Transverse colon (tissue), 4 donors: ENCODE results near the gene CCL17. TPM values are rescaled to one million over a fixed set of nuclear protein-coding genes. Genes with fewer than 3 reads are reported as not detected.

ENCODE experiments used
- DNase-seq: peaks from one replicate; pipeline ENCODE4 v3.0.0-alpha.2; 2019
- H3K27ac ChIP-seq, 4 donors: fragments of 200-600 bp; sonication (generic); 2 replicates each; pipeline ENCODE4 v1.5.1; 2016 to 2018; ENCODE audit warnings: inconsistent platforms in 4 of 4
- H3K27me3 ChIP-seq: fragments of 200-600 bp; sonication (generic); 2 replicates; pipeline ENCODE4 v1.5.1; 2017; ENCODE audit warnings: inconsistent platforms
- H3K36me3 ChIP-seq, 4 donors: fragments of 200-600 bp; sonication (generic); 2 replicates each; pipeline ENCODE4 v1.5.1; 2017 to 2019; ENCODE audit warnings: inconsistent platforms in 4 of 4
- H3K4me1 ChIP-seq, 4 donors: fragments of 200-600 bp; sonication (generic); 2 replicates each; pipeline ENCODE4 v1.5.1; 2017 to 2020; ENCODE audit warnings: inconsistent platforms in 4 of 4
- H3K4me3 ChIP-seq, 4 donors: fragments of 200-600 bp; sonication (generic); 1 replicate in 1 of 4; 2 replicates in 3 of 4; pipeline versions ENCODE4 v1.5.1 to v1.6.1; 2017 to 2019; ENCODE audit warnings: inconsistent platforms in 4 of 4
- H3K9me3 ChIP-seq, 2 donors: fragments of 200-600 bp; sonication (generic); 2 replicates each; pipeline ENCODE4 v1.5.1; 2017 to 2019; ENCODE audit warnings: inconsistent platforms in 2 of 2
- EP300 ChIP-seq: sonication (generic); formaldehyde crosslinking; IDR thresholded peaks from one replicate; pipeline ENCODE4 v1.6.1; 2017; ENCODE audit warnings: antibody characterized with exemption, low read depth
- POLR2A ChIP-seq: fragments of 450-650 bp; IDR thresholded peaks from one replicate; pipeline ENCODE4 v1.6.1; 2016; ENCODE audit warnings: antibody characterized with exemption, mild to moderate bottlenecking, moderate library complexity
- POLR2AphosphoS5 ChIP-seq, 3 donors: sonication (generic); formaldehyde crosslinking; IDR thresholded peaks; one replicate each; pipeline ENCODE4 v1.6.1; 2016; ENCODE audit warnings: antibody characterized with exemption in 3 of 3
- WGBS, 2 donors: methylation state at CpG; one replicate each; pipeline ENCODE4 v1.1.5; 2018; ENCODE audit warnings: low coverage in 1 of 2; 5-methylcytosine and 5-hydroxymethylcytosine counted together
- in situ Hi-C, 4 donors: fragments of 200-750 bp; cut with MboI; loops; one replicate each; pipeline versions ENCODE4 v1.15.0 to v1.15.1; 2017; ENCODE audit warnings: low sequenced_read_pairs in 3 of 4, low pct_ligation_motif_present in 1 of 4, low pct_unique_long_range_greater_than_20kb in 1 of 4
- intact Hi-C: fragments of 100-400 bp; cut with DNase I; formaldehyde crosslinking; loops from one replicate; pipeline ENCODE4 v1.15.1; 2023; ENCODE audit warnings: low total_unique reads
- total RNA-seq, 4 donors: library from RNA; depleted of rRNA; stranded (reverse); fragments of >200 nt; gene quantifications; one replicate each; pipeline ENCODE4 v1.1.0, GENCODE V29; 2016
- TF ChIP-seq, protein P1 (sequence below), 5 experiments: fragments of 200-600 bp in 3 of 5; fragments of 450-650 bp in 2 of 5; sonication (generic) in 3 of 5; IDR thresholded peaks; 1 replicate in 2 of 5; 2 replicates in 3 of 5; pipeline ENCODE4 v1.5.1; 2016 to 2017; ENCODE audit warnings: antibody characterized with exemption in 5 of 5, inconsistent platforms in 3 of 5, mild to moderate bottlenecking in 2 of 5, moderate library complexity in 1 of 5

CCL17 gene
- total RNA-seq, 4 donors from 2014 or later: 1.4 TPM; not detected in 3

DNA sequence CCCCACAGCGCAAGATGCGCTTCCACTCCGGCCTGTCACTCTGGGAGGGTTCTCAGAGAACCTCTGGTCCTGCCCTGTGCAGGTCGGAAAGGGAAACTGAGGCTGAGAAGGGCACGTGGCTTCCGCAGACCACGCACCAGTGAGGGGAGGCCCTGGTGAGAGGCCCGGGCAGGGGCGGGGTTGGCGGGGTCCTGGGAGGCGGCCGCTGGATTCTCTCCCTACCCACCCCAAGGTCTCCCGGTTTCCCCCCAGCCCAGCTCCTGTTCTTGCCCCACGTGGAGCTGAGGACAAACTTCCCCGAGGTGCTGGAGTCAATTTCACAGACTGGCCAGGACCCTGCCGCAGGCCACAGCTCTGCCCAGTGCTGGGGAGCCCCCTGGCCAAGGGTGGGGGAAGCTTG is 11.5 kb downstream of the CCL17 start:
- TF ChIP-seq POLR2A: no peak
- TF ChIP-seq POLR2AphosphoS5 (IDR thresholded peaks at IDR 0.05): no peak
- TF ChIP-seq EP300: no peak
- TF ChIP-seq, protein P1, sequence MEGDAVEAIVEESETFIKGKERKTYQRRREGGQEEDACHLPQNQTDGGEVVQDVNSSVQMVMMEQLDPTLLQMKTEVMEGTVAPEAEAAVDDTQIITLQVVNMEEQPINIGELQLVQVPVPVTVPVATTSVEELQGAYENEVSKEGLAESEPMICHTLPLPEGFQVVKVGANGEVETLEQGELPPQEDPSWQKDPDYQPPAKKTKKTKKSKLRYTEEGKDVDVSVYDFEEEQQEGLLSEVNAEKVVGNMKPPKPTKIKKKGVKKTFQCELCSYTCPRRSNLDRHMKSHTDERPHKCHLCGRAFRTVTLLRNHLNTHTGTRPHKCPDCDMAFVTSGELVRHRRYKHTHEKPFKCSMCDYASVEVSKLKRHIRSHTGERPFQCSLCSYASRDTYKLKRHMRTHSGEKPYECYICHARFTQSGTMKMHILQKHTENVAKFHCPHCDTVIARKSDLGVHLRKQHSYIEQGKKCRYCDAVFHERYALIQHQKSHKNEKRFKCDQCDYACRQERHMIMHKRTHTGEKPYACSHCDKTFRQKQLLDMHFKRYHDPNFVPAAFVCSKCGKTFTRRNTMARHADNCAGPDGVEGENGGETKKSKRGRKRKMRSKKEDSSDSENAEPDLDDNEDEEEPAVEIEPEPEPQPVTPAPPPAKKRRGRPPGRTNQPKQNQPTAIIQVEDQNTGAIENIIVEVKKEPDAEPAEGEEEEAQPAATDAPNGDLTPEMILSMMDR (IDR thresholded peaks at IDR 0.05): no peak
- no peaks in the 10 kb centered on the region for H3K36me3 ChIP-seq
- H3K4me1 ChIP-seq: peaks cover 14 to 24% (median 18%) of the 10 kb centered on the region in 4 donors
- no peak overlapping the region for H3K4me3 ChIP-seq
- no peak for DNase-seq
- WGBS, 2 donors: 85% methylated on average over 16 of the region's 16 CpGs; no CpG with 5 or more reads in 1 of the 2 donors
- no peaks in the 10 kb centered on the region for H3K27me3 ChIP-seq
- intact Hi-C loops (no loop called here), in situ Hi-C loops (loop anchor here (5.0 to 25.0 kb wide), 3 partner anchors 111 to 329 kb away; partner anchors contain the start of gene CPNE2 (in 2 of the 4))
- H3K27ac ChIP-seq: no peak overlapping the region
- no peaks in the 10 kb centered on the region for H3K9me3 ChIP-seq

DNA sequence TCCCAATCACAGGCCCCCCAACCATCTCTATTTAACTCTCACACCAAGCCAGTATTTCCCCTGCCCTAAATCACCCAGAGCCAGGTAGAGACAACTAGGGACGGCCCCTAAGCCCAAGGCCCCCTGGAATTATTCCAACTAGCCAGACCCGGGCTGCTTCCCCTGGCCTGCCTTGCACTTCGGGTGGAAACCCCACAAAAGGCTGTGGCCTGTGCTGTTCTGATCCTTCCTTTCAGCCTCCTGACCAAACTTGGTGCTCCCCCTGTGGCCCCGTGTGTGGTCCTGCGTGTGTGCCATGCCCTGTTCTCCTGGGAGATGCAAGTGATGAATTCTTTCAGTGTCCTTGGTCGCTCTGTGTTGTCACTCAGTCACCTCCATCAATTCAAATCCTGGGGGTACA is 14.9 kb downstream of the CCL17 start:
- Histone ChIP-seq H3K27me3 (no peaks in the 10 kb centered on the region), H3K27ac (peak overlapping the region in 1 of 4 donors; percentile 23), H3K36me3 (no peaks in the 10 kb centered on the region), H3K4me3 (no peak overlapping the region), H3K9me3 (no peaks in the 10 kb centered on the region), H3K4me1 (peaks cover 14 to 32% (median 20%) of the 10 kb centered on the region in 4 donors)
- WGBS, 2 donors: 60 to 82% methylated on average over 1 to 6 of the region's 6 CpGs
- intact Hi-C loops: loop anchor here (2.0 kb wide), 1 partner anchor 119 kb away; no protein-coding TSS in a partner anchor
- DNase-seq: no peak
- in situ Hi-C loops: loop anchor here (5.0 to 25.0 kb wide), 3 partner anchors 115 to 332 kb away; partner anchors contain the start of gene CPNE2 (in 2 of the 4)
- TF ChIP-seq POLR2A: no peak
- TF ChIP-seq, protein P1 (IDR thresholded peaks at IDR 0.05): no peak
- no peak for TF ChIP-seq POLR2AphosphoS5 (IDR thresholded peaks at IDR 0.05)
- TF ChIP-seq EP300: no peak

DNA sequence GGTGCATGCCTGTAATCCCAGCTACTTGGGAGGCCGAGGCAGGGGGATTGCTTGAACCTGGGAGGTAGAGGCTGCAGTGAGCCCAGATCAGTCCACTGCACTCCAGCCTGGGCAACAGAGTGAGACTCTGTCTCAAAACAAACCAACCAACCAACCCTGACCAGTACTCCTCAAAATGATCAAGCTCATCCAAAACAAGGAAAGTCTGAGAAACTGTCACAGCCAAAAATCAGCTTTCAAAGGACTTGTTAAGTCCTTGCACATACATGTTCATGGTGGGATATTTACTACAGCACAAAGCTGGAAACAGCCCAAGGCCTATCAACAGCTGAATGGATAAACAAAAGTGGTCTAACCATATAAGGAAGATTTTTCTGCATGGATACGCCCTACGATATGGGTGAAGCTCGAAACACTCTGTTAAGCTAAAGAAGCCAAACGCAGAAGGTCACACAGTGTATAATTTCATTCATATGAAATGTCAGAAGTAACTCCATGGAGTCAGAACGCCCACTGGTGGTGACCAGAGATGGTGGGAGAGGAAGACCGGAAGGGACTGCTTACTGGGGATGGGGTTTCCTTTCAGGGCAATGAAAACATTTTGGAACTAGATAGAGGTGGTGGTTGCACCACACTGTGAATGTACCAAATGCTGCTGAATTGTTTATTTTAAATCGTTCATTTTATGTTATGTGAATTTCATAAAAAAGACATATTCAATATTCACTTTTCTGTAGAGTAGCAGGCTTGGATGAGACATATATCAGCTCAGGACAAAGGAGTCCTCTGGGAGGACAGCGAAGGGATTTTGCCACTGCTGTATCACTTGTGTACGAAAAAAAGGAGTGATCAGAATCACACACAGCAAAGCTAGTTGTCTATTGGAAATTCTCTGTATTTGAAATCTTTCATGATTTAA is 17.7 kb downstream of the CCL17 start:
- Histone ChIP-seq H3K9me3 (no peaks in the 10 kb centered on the region), H3K36me3 (no peaks in the 10 kb centered on the region), H3K27me3 (no peaks in the 10 kb centered on the region), H3K4me1 (peaks cover 6 to 22% (median 12%) of the 10 kb centered on the region in 4 donors), H3K27ac (no peak overlapping the region), H3K4me3 (no peak overlapping the region)
- 37 to 40% methylated on average over 6 to 10 of the region's 10 CpGs for WGBS, 2 donors
- intact Hi-C loops (no loop called here), in situ Hi-C loops (loop anchor here (10.0 to 25.0 kb wide), 2 partner anchors 93 to 335 kb away; partner anchors contain the start of gene CPNE2 (in 2 of the 4))
- TF ChIP-seq POLR2AphosphoS5 (IDR thresholded peaks at IDR 0.05) (no peak), POLR2A (no peak), EP300 (no peak)
- TF ChIP-seq, protein P1 (IDR thresholded peaks at IDR 0.05): peak; percentile 48 to 68 (median 54)
- peak; percentile 62 for DNase-seq

DNA sequence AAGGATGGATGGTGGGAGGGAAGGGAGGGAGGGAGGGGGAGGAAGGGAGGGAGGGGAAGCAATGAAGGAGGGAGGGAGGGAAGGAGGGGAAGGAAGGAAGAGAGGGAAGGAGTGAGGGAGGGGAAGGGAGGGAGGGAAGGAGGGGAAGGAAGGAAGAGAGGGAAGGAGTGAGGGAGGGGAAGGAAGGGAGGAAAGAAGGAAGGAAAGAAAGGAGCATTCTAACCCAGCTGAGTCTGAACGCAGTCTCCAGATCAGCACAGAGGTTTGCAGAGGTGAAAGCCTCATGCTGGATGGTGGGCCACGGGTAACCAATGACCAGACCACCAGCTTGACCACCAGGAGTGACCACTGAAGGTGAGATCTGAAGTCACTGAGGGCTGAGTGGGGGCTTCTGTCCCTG is 18.6 kb downstream of the CCL17 start:
- no peak overlapping the region for H3K27ac ChIP-seq
- peaks cover 3 to 16% (median 10%) of the 10 kb centered on the region in 4 donors for H3K4me1 ChIP-seq
- no peak for DNase-seq
- H3K27me3 ChIP-seq: no peaks in the 10 kb centered on the region
- WGBS, 2 donors: 60 to 84% methylated on average over 1 to 2 of the region's 2 CpGs
- TF ChIP-seq POLR2A (no peak), POLR2AphosphoS5 (IDR thresholded peaks at IDR 0.05) (no peak), EP300 (no peak)
- TF ChIP-seq, protein P1 (IDR thresholded peaks at IDR 0.05): no peak
- no peaks in the 10 kb centered on the region for H3K9me3 ChIP-seq
- H3K4me3 ChIP-seq: no peak overlapping the region
- intact Hi-C loops: no loop called here
- no peaks in the 10 kb centered on the region for H3K36me3 ChIP-seq
- in situ Hi-C loops: loop anchor here (10.0 to 25.0 kb wide), 2 partner anchors 92 to 336 kb away; partner anchors contain the start of gene CPNE2 (in 2 of the 4)
